Suprapubic skin (tissue), 4 donors: ENCODE measurements around the gene EXOSC7. TPM values are rescaled to one million over a fixed set of nuclear protein-coding genes. Genes with fewer than 3 reads are reported as not detected.
"Not testable (repeated sequence)": the region's sequence is repeated elsewhere in the genome, so short reads cannot be mapped to it uniquely, and the experiment has no call there.

Experiments
- DNase-seq, 2 donors: peaks; one replicate each; pipeline ENCODE4 v3.0.0-alpha.2; 2019; ENCODE audit warnings: low spot score in 2 of 2
- H3K27ac ChIP-seq: fragments of 200-600 bp; sonication (generic); one replicate; pipeline ENCODE4 v1.5.1; 2019
- H3K27me3 ChIP-seq: fragments of 200-600 bp; sonication (generic); one replicate; pipeline ENCODE4 v1.5.1; 2019
- H3K36me3 ChIP-seq: fragments of 200-600 bp; sonication (generic); one replicate; pipeline ENCODE4 v1.5.1; 2019
- H3K4me1 ChIP-seq: fragments of 200-600 bp; sonication (generic); one replicate; pipeline ENCODE4 v1.5.1; 2019
- H3K4me3 ChIP-seq: fragments of 200-600 bp; sonication (generic); one replicate; pipeline ENCODE4 v1.5.1; 2019; ENCODE audit warnings: mild to moderate bottlenecking
- H3K9me3 ChIP-seq: fragments of 200-600 bp; sonication (generic); one replicate; pipeline ENCODE4 v1.5.1; 2019
- CTCF ChIP-seq, 2 donors: fragments of 200-600 bp in 1 of 2; fragments of 450-650 bp in 1 of 2; sonication (generic) in 1 of 2; IDR thresholded peaks; one replicate each; pipeline ENCODE4 v1.5.1; 2016 to 2019; ENCODE audit warnings: antibody characterized with exemption in 2 of 2, mild to moderate bottlenecking in 1 of 2, moderate library complexity in 1 of 2
- EP300 ChIP-seq: sonication (generic); formaldehyde crosslinking; IDR thresholded peaks from one replicate; pipeline ENCODE4 v1.6.1; 2017; ENCODE audit warnings: antibody characterized with exemption
- POLR2A ChIP-seq, 2 donors: fragments of 450-650 bp; IDR thresholded peaks; one replicate each; pipeline ENCODE4 v1.6.1; 2017; ENCODE audit warnings: antibody characterized with exemption in 2 of 2, mild to moderate bottlenecking in 2 of 2, moderate library complexity in 2 of 2
- POLR2AphosphoS5 ChIP-seq, 3 donors: sonication (generic); formaldehyde crosslinking; IDR thresholded peaks; one replicate each; pipeline ENCODE4 v1.6.1; 2017; ENCODE audit warnings: antibody characterized with exemption in 3 of 3
- WGBS: methylation state at CpG from one replicate; pipeline ENCODE4 v1.1.5; 2018; 5-methylcytosine and 5-hydroxymethylcytosine counted together
- total RNA-seq, 4 donors: library from RNA; depleted of rRNA; stranded (reverse); fragments of >200 nt; gene quantifications; one replicate each; pipeline ENCODE4 v1.1.0, GENCODE V29; 2016

Gene EXOSC7
- total RNA-seq, 4 donors from 2014 or later: 72.1 to 216 (median 88.7) TPM

GRCh38 chr3:45043728-45044299 is 67.8 kb downstream of the EXOSC7 start:
- no peak overlapping the region for H3K27ac ChIP-seq
- WGBS: 22% methylated on average over 2 of the region's 2 CpGs
- no peak for DNase-seq

GRCh38 chr3:45048244-45048643 is 72.2 kb downstream of the EXOSC7 start:
- Histone ChIP-seq H3K27me3 (no peaks in the 10 kb centered on the region), H3K9me3 (no peaks in the 10 kb centered on the region)
- WGBS: 20% methylated on average over 4 of the region's 4 CpGs

More at GRCh38 chr3:45043728-45044299, 67.8 kb downstream of the EXOSC7 start:
- TF ChIP-seq POLR2A (IDR thresholded peaks at IDR 0.05) (no peak), POLR2AphosphoS5 (IDR thresholded peaks at IDR 0.05) (no peak), EP300 (no peak), CTCF (IDR thresholded peaks at IDR 0.05) (no peak)
- H3K4me3 ChIP-seq: no peak overlapping the region
- no peaks in the 10 kb centered on the region for H3K27me3 ChIP-seq
- no peaks in the 10 kb centered on the region for H3K36me3 ChIP-seq
- H3K4me1 ChIP-seq: peaks cover 9% of the 10 kb centered on the region
- no peaks in the 10 kb centered on the region for H3K9me3 ChIP-seq

GRCh38 chr3:45049807-45050206 is 73.8 kb downstream of the EXOSC7 start:
- Histone ChIP-seq H3K9me3 (no peaks in the 10 kb centered on the region), H3K4me1 (peaks cover 14% of the 10 kb centered on the region), H3K27ac (no peak overlapping the region), H3K36me3 (no peaks in the 10 kb centered on the region), H3K27me3 (no peaks in the 10 kb centered on the region), H3K4me3 (no peak overlapping the region)
- 90% methylated on average over 4 of the region's 4 CpGs for whole genome bisulfite sequencing
- no peak for DNase-seq
- TF ChIP-seq CTCF (IDR thresholded peaks at IDR 0.05) (no peak), EP300 (no peak), POLR2AphosphoS5 (IDR thresholded peaks at IDR 0.05) (no peak), POLR2A (IDR thresholded peaks at IDR 0.05) (no peak)

More at GRCh38 chr3:45048244-45048643, 72.2 kb downstream of the EXOSC7 start:
- H3K27ac ChIP-seq: no peak overlapping the region
- no peak overlapping the region for H3K4me3 ChIP-seq
- no peak for TF ChIP-seq POLR2A (IDR thresholded peaks at IDR 0.05)
- TF ChIP-seq CTCF (IDR thresholded peaks at IDR 0.05): no peak
- no peak for TF ChIP-seq POLR2AphosphoS5 (IDR thresholded peaks at IDR 0.05)
- TF ChIP-seq EP300: no peak
- DNase-seq: no peak
- H3K4me1 ChIP-seq: peaks cover 6% of the 10 kb centered on the region
- no peaks in the 10 kb centered on the region for H3K36me3 ChIP-seq

- Histone ChIP-seq H3K4me1 (peaks cover 30% of the 10 kb centered on the region), H3K4me3 (no peak overlapping the region), H3K27me3 (no peaks in the 10 kb centered on the region), H3K27ac (no peak overlapping the region), H3K9me3 (no peaks in the 10 kb centered on the region), H3K36me3 (no peaks in the 10 kb centered on the region)
- 74% methylated on average over 6 of the region's 6 CpGs for WGBS
- no peak for DNase-seq
- TF ChIP-seq POLR2AphosphoS5 (IDR thresholded peaks at IDR 0.05) (no peak), EP300 (no peak), POLR2A (IDR thresholded peaks at IDR 0.05) (no peak), CTCF (IDR thresholded peaks at IDR 0.05) (no peak)
These were observed 75.6 kb downstream of the EXOSC7 start for GRCh38 chr3:45051685-45052084.

GRCh38 chr3:45053805-45054195 is 77.8 kb downstream of the EXOSC7 start:
- not testable (repeated sequence) for H3K9me3 ChIP-seq, DNase-seq, H3K36me3 ChIP-seq, H3K4me3 ChIP-seq, H3K27me3 ChIP-seq, H3K27ac ChIP-seq
- WGBS: 57% methylated on average over 1 of the region's 1 CpG
- H3K4me1 ChIP-seq: peaks cover 36% of the 10 kb centered on the region
